Kidney (tissue), 14 donors: ENCODE results near the gene CLN6. TPM values are rescaled to one million over a fixed set of nuclear protein-coding genes. Genes with fewer than 3 reads are reported as not detected.

Experiments
- DNase-seq, 5 donors: peaks; one replicate each; pipeline ENCODE4 v3.0.0-alpha.2; 2013 to 2020
- FAIRE-seq: peaks from 2 replicates; lab custom pipeline; 2012; peaks lifted over from hg19 to GRCh38; lab: Jason Lieb, UNC
- H3K27ac ChIP-seq, 2 donors: one replicate each; pipeline ENCODE4 v1.7.0; 2013; ENCODE audit warnings: low read depth in 2 of 2, low read length in 2 of 2, inconsistent platforms in 1 of 2
- H3K27me3 ChIP-seq: one replicate; pipeline ENCODE4 v1.7.1; 2013; ENCODE audit warnings: low read length, inconsistent platforms; ENCODE audit not compliant: control insufficient read depth, insufficient read depth
- H3K36me3 ChIP-seq, 3 donors: one replicate each; pipeline versions ENCODE4 v1.7.0 to v1.7.1; 2013; ENCODE audit warnings: low read length in 3 of 3, control low read depth in 1 of 3, inconsistent platforms in 1 of 3; ENCODE audit not compliant: insufficient read depth in 3 of 3, control insufficient read depth in 2 of 3
- H3K4me1 ChIP-seq, 3 donors: one replicate each; pipeline versions ENCODE4 v1.7.0 to v1.7.1; 2013; ENCODE audit warnings: low read length in 3 of 3, inconsistent platforms in 1 of 3, low read depth in 1 of 3; ENCODE audit not compliant: control insufficient read depth in 2 of 3, insufficient read depth in 2 of 3
- H3K4me3 ChIP-seq, 3 donors: one replicate each; pipeline versions ENCODE4 v1.7.0 to v1.8.1; 2013; ENCODE audit warnings: low read length in 3 of 3, control low read depth in 1 of 3, inconsistent platforms in 1 of 3
- H3K9ac ChIP-seq, 3 donors: one replicate each; pipeline versions ENCODE4 v1.7.0 to v1.7.1; 2013; ENCODE audit warnings: low read length in 3 of 3, control low read depth in 1 of 3, inconsistent platforms in 1 of 3
- H3K9me3 ChIP-seq, 3 donors: one replicate each; pipeline versions ENCODE4 v1.7.0 to v1.7.1; 2013; ENCODE audit warnings: low read length in 3 of 3, control low read depth in 1 of 3, inconsistent platforms in 1 of 3; ENCODE audit not compliant: control insufficient read depth in 2 of 3, insufficient read depth in 1 of 3
- intact Hi-C: fragments of 100-400 bp; cut with DNase I; formaldehyde crosslinking; loops from one replicate; pipeline ENCODE4 v1.11.1; 2022
- polyA plus RNA-seq: library from polyadenylated mRNA; stranded (reverse); fragments of 350-450 nt; fragmentation: Illumina TruSeq; extraction: RNeasy Lipid Tissue Mini Kit (QIAGEN cat#74804); gene quantifications from one replicate; pipeline ENCODE4 v1.2.3, GENCODE V29; 2014; ENCODE audit warnings: low read depth, low replicate concordance; ENCODE audit not compliant: insufficient read depth
- total RNA-seq: library from RNA; stranded (reverse); fragmentation: NEBNext Ultra II Directional; extraction: Animal tissue kit (Norgen Biotek cat#: 25700); gene quantifications from one replicate; pipeline ENCODE4 v1.2.1, GENCODE V29; 2021
- TF ChIP-seq, protein P1 (sequence below): IDR thresholded peaks from 3 replicates; pipeline ENCODE4 v1.5.1; 2012; ENCODE audit warnings: mild to moderate bottlenecking, moderate library complexity, borderline replicate concordance; ENCODE audit not compliant: insufficient read depth; ENCODE audit errors: extremely low read depth
- donor health status: control.
- donor health status: control.
- donor health status: control.
- donor health status: control.
- donor health status: control.
- donor health status: DM: yes; HTN: yes; CAD: no.
- donor health status: Normal renal cell carcinoma (clear cell type).

The CLN6 gene
- total and polyA plus RNA-seq, 2 donors from 2014 or later: 30.8 to 36.6 TPM

DNA sequence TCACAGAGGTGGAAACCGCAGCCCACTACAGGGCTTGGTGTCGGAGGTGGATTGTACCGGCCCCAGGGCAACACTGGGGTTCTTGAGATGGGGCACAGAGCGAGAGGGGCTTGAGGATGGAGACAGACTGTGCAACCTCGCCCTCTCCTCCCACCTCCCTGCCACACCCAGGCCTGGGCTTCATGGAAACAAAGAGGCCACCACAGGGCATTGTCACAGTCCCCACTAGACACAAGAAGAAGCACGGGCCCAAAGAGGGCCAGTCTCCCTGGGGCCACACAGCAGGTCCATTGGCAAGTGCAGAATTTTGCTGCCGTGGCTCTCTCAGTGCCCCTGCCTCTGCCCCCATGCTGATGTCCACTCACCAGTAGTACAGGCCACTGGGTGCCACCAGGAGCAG, 20.3 kb downstream of the CLN6 start:
- FAIRE-seq (no peak), DNase-seq (peak in 1 of 5 donors; percentile 27)
- Histone ChIP-seq H3K27me3 (no peaks in the 10 kb centered on the region), H3K36me3 (no peaks in the 10 kb centered on the region), H3K9me3 (no peaks in the 10 kb centered on the region), H3K4me1 (peaks cover 0 to 10% (median 9%) of the 10 kb centered on the region in 3 donors), H3K4me3 (no peak overlapping the region), H3K9ac (no peak overlapping the region), H3K27ac (no peak overlapping the region)
- TF ChIP-seq, protein P1, sequence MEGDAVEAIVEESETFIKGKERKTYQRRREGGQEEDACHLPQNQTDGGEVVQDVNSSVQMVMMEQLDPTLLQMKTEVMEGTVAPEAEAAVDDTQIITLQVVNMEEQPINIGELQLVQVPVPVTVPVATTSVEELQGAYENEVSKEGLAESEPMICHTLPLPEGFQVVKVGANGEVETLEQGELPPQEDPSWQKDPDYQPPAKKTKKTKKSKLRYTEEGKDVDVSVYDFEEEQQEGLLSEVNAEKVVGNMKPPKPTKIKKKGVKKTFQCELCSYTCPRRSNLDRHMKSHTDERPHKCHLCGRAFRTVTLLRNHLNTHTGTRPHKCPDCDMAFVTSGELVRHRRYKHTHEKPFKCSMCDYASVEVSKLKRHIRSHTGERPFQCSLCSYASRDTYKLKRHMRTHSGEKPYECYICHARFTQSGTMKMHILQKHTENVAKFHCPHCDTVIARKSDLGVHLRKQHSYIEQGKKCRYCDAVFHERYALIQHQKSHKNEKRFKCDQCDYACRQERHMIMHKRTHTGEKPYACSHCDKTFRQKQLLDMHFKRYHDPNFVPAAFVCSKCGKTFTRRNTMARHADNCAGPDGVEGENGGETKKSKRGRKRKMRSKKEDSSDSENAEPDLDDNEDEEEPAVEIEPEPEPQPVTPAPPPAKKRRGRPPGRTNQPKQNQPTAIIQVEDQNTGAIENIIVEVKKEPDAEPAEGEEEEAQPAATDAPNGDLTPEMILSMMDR: no peak
- intact Hi-C loops: no loop called here

DNA sequence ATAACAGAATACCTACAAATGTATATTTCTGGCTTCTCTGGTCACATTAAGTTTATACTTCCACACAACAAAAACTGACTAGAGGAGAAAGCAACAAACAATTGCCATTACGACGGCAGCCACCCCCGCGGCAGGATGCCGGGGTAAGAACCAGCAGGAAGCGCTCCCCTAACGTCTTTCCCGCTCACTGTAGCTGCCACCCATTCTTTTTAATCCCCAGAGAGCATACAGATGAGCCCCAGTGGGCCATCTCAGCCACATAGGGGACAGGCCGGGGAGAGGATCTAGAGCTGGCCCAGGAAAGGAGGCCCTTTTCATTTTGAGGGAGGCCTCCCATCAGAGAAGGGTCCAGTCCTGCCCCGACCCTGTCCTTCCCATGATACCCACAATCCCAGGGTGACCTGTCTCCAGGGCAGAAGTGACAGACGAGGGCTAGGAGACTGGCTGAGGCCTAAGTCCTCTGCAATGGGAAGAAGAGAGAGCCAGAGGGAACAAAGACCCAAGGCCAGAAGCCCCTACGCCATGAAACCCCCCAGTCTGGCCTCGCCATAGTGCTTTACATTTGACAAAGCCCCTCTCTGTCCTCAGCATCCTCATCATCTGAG, 20.8 kb downstream of the CLN6 start:
- no peaks in the 10 kb centered on the region for H3K27me3 ChIP-seq
- FAIRE-seq (no peak), DNase-seq (peak in 2 of 5 donors; percentile 19 to 29)
- H3K36me3 ChIP-seq: no peaks in the 10 kb centered on the region
- TF ChIP-seq, protein P1: no peak
- H3K9ac ChIP-seq: no peak overlapping the region
- intact Hi-C loops: no loop called here
- peaks cover 0 to 11% (median 9%) of the 10 kb centered on the region in 3 donors for H3K4me1 ChIP-seq
- H3K27ac ChIP-seq: no peak overlapping the region
- H3K9me3 ChIP-seq: no peaks in the 10 kb centered on the region
- H3K4me3 ChIP-seq: no peak overlapping the region

DNA sequence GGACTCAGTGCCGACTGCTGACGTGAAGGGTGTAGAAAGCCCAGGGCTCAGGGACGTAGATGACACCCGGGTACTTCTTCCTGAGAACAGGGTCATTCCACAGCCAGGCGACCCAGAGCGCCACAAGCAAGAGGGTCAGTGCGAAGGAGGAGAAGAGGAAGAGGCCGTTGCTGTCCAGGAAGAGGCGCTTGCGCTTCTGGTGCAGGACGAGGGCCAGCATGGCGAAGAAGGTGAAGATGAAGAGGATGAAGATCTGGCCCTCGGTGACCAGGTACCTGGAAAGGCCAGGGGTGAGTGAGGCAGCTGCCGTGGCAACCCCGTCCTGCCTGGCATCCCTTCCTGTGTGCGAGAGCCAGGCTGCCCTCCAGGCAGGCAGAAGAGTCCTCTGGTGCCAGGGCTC, 21.4 kb downstream of the CLN6 start:
- FAIRE-seq: no peak
- DNase-seq: peak in 1 of 5 donors; percentile 29
- Histone ChIP-seq H3K4me3 (no peak overlapping the region), H3K9me3 (no peaks in the 10 kb centered on the region), H3K36me3 (no peaks in the 10 kb centered on the region), H3K27ac (no peak overlapping the region), H3K9ac (no peak overlapping the region), H3K4me1 (peaks cover 0 to 11% (median 9%) of the 10 kb centered on the region in 3 donors), H3K27me3 (no peaks in the 10 kb centered on the region)
- TF ChIP-seq, protein P1: no peak
- intact Hi-C loops: no loop called here
